GM18498 (cell line): Measurements from ENCODE around the gene PDE9A.

Experiments
- ATAC-seq: cut with Tn5 transposase; IDR thresholded peaks from one replicate; pipeline ENCODE4 v1.9.1; 2021; ENCODE audit warnings: mild to moderate bottlenecking, moderate library complexity; ENCODE audit not compliant: unreplicated experiment

The PDE9A gene

GRCh38 chr21:42767561-42767835 lies 114.1 kb downstream of the PDE9A start:
- ATAC-seq = no peak

- no peak for ATAC-seq
These were observed 115.1 kb downstream of the PDE9A start for GRCh38 chr21:42768324-42769121.

- ATAC-seq = no peak
These were observed 115.9 kb downstream of the PDE9A start for GRCh38 chr21:42769183-42769819.

GRCh38 chr21:42769820-42770716 lies 116.6 kb downstream of the PDE9A start:
- no peak for ATAC-seq

GRCh38 chr21:42770717-42771502 lies 117.5 kb downstream of the PDE9A start:
- no peak for ATAC-seq

- ATAC-seq = no peak
These were observed 118.0 kb downstream of the PDE9A start for GRCh38 chr21:42771503-42771805.

- ATAC-seq = no peak
These were observed 121.7 kb downstream of the PDE9A start for GRCh38 chr21:42775123-42775522.

- ATAC-seq = no peak
These were observed 122.5 kb downstream of the PDE9A start for GRCh38 chr21:42775891-42776290.

GRCh38 chr21:42777064-42777756 lies 123.8 kb downstream of the PDE9A start:
- ATAC-seq = no peak

- ATAC-seq = no peak
These were observed 124.4 kb downstream of the PDE9A start for GRCh38 chr21:42777757-42778344.

GRCh38 chr21:42779431-42779861 lies 126.0 kb downstream of the PDE9A start:
- no peak for ATAC-seq

- no peak for ATAC-seq
These were observed 127.2 kb downstream of the PDE9A start for GRCh38 chr21:42780617-42781016.

- ATAC-seq = no peak
These were observed 127.9 kb downstream of the PDE9A start for GRCh38 chr21:42781150-42781970.

- no peak for ATAC-seq
These were observed 128.7 kb downstream of the PDE9A start for GRCh38 chr21:42781971-42782722.

GRCh38 chr21:42782723-42783242 lies 129.4 kb downstream of the PDE9A start:
- ATAC-seq = no peak

GRCh38 chr21:42784276-42784675 lies 130.9 kb downstream of the PDE9A start:
- no peak for ATAC-seq

GRCh38 chr21:42784896-42785451 lies 131.6 kb downstream of the PDE9A start:
- no peak for ATAC-seq
